SK-N-MC (cell line): ENCODE results near the gene CAV2.

ENCODE experiments used
- EZH2 ChIP-seq: fragments of 200-600 bp; sonication (generic); IDR thresholded peaks from one replicate; pipeline ENCODE4 v1.6.1; 2017; ENCODE audit warnings: antibody characterized with exemption
- POLR2AphosphoS5 ChIP-seq: IDR thresholded peaks from 2 replicates; pipeline ENCODE4 v1.6.1; 2012; ENCODE audit warnings: mild to moderate bottlenecking, low read depth, low read length, borderline replicate concordance

DNA sequence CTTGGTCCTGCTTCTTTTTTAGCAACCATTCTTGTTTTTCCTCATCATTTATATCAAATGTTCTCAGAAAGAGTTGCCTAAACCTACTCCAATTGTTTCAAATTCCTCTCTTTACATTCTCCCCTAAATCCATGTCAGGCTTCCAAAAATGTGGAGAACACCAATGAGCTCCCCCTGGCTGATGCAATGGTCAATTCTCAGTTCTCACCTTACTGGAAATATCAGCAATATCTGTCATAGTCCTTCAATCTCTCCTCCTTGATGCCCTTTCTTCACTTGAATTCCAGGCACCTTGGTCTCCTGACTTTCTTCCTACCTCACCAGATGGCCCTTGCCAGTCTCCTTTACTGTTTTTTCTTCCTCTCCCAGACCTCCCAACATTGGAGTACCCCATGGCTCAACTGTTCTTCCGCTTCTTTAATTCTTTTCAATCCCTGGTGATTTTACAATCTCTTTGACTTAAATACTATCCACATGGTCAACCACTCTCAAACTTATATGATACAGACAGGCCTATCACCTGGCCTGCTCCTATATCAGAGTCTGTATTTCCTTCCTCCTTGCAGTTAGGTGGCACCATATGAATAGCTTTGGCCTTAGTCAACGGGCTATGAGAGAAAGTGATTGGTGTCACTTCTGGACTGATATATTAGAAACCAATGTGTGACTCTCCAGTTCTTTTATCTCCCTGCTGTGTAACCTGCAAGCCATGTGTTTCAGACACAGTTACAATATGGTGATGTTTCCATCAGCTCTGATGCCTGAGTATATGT, 47.4 kb upstream of the CAV2 start:
- TF ChIP-seq EZH2 (no peak), POLR2AphosphoS5 (no peak)
